ENCODE measurements around the gene SLC38A2.

Gene SLC38A2

DNA sequence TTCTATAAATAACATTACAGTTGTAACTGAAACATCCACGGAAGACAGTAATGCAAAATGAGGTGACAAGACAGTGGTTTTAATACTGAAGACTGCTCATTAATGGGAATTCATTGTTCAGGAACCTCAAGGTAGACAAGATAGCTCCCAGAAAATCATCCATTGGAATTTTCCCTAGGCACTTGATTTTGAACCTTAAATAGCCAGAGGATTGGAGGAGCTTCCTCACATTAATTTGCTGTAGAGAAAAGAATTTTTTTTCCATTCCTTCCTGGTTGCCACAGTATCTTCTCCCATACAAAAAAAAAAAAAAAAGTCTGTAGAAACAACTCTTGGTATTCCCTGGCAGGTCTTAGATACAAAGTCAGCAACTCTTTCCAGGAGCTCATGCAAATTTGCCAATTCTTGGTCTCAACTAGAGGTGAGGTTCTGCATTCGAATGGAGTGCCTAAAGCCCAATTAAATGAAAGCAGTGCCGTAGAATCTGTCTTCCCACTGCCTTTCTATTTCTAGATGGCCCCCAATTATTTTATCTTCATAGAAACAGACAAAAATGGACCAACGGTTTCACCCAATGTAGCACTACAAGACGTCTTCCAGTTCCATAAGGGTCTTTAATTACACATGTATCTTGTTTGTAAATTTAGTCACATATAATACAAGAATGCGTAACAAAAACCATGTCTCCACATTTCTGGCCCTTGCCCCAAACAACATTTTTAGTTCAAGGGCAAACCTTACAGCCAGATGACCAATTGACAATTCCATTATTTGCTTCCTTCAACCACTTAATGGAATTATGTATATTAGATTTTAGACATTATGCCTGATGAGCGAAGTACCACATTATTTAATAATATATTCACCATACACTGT, 13.5 kb downstream of the SLC38A2 start:
- TF ChIP-seq CTCF (IDR thresholded peaks at IDR 0.05; ENCODE audit: insufficient read depth, low read depth, low read length, missing control alignments): no peak
- no peak overlapping the region for H3K4me3 ChIP-seq (ENCODE audit: low read length)
- peak; percentile 46 for DNase-seq (ENCODE audit: low read depth)

- peak; percentile 34 for DNase-seq (ENCODE audit: low read depth)
- TF ChIP-seq CTCF (IDR thresholded peaks at IDR 0.05; ENCODE audit: insufficient read depth, low read depth, low read length, missing control alignments): no peak
- H3K4me3 ChIP-seq (ENCODE audit: low read length): no peak overlapping the region
Observed at GRCh38 chr12:46358325-46358700, 14.3 kb downstream of the SLC38A2 start.

DNA sequence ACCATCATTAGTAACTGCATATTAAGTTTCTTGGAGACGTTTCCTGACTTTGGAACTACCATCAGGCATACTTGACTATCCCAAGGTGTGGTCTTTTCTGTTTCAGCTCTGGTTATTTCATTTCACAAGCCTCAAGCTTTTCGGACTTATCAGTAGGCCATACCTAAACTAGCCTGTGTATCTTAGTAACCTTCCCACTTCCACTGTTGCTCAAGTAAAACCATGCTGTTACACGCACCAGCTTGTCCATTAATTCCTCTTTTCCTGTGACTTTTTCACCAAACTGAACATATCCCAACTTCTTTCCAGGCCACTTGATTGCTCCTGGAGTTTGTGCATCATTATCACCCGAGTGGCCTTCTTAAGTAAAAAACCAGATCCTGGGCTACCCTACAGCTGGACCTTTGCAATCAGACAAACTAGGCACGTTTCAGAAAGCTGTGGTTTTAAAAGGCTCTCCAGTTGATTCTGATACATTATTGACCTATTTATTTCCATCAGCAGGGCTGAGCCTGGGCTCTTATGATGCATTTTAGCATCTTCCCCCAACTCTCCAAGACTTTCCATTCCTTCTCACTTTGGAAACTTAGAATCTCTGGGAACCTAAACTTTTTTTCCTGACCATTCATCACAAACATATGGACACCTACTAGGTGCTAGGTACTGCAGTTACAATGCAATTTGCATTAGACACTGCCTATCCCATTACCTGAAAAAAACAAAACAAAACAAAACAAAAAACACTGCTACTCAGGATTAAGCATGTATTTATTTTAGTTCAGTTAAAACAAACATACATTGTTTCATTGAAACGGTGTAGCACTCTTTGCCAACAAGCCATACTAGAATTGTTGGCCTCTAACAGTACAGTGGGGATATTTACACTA, 14.9 kb downstream of the SLC38A2 start:
- no peak for TF ChIP-seq CTCF (IDR thresholded peaks at IDR 0.05; ENCODE audit: insufficient read depth, low read depth, low read length, missing control alignments)
- H3K4me3 ChIP-seq (ENCODE audit: low read length): no peak overlapping the region
- DNase-seq (ENCODE audit: low read depth): peak; percentile 94

- H3K4me3 ChIP-seq (ENCODE audit: low read length): no peak overlapping the region
- DNase-seq (ENCODE audit: low read depth): no peak
- TF ChIP-seq CTCF (IDR thresholded peaks at IDR 0.05; ENCODE audit: insufficient read depth, low read depth, low read length, missing control alignments): no peak
Observed at GRCh38 chr12:46356655-46357437, 15.7 kb downstream of the SLC38A2 start.

DNA sequence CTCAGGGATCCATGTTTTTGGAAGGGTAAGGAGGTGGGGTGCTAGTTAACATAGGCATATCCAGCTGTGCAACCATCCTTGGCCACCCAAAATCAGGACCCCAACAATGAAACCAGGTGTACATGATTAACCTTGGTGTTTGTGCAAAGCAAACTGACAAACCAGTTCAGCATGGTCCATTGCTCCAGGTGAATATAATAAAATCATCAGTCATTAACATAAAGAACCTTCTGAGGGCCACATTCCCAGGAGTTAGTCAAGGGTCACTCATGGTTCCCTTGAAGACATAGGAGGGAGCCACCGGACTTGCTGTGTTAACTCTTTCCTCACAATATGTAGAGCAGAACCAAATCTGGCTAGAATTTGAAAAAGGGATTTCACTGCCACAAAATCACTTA, 17.8 kb downstream of the SLC38A2 start:
- H3K4me3 ChIP-seq (ENCODE audit: low read length): no peak overlapping the region
- peak; percentile 16 for DNase-seq (ENCODE audit: low read depth)
- no peak for TF ChIP-seq CTCF (IDR thresholded peaks at IDR 0.05; ENCODE audit: insufficient read depth, low read depth, low read length, missing control alignments)

DNA sequence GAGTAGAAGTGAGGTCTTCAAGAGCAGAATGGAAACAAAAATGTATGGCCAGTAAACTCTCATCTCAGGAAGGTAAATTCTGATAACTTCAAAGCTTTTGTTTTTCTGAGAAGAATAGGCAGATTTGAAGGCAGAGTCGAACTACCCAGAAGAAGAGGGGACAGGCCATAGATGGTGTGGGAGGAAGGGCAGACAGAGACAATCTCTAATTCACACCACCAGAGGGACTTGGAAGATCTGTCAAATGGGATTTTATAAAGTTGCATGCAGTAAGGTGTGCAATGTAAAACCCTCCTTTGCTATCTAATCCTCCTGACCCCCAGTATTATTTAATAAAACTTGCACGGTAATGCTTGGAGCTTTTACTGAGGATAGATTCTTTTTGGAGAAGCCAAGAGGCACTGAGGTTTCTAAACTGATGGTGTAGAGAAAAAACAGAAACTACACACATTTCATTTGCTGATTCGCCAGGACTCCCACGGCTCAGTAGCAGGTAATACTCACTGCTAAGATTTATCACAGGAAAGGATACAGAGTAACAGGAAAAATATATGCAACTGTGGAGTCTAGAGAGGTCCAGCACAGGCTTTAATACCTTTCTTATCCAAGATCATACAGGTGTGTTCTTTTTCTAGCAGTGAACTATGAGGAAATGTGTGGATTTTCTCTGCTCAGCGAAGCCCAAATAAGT, 18.3 kb downstream of the SLC38A2 start:
- DNase-seq (ENCODE audit: low read depth): peak; percentile 10
- H3K4me3 ChIP-seq (ENCODE audit: low read length): no peak overlapping the region
- TF ChIP-seq CTCF (IDR thresholded peaks at IDR 0.05; ENCODE audit: insufficient read depth, low read depth, low read length, missing control alignments): peak; percentile 13
